A673 (cell line): ENCODE data around the gene U2AF1L4. TPM values are rescaled to one million over a fixed set of nuclear protein-coding genes. Genes with fewer than 3 reads are reported as not detected.

Source experiments
- BruUV-seq: library from RNA; stranded (reverse); fragments of 400-500 nt; replicated peaks from 2 replicates; lab custom pipeline; 2021; lab: Mats Ljungman, UMichigan
- CTCF ChIA-PET: fragments of 300-600 bp; sonication (Branson Sonifier 250); formaldehyde crosslinking; loops from one replicate; lab custom pipeline; 2022; ENCODE audit warnings: antibody characterized with exemption; lab: Charles Lee
- POLR2A ChIA-PET: fragments of 300-600 bp; sonication (Branson Sonifier 250); formaldehyde crosslinking; loops from one replicate; lab custom pipeline; 2022; ENCODE audit warnings: antibody characterized with exemption; ENCODE audit not compliant: low non-redundant PET; lab: Charles Lee
- DNase-seq: peaks from one replicate; pipeline ENCODE4 v3.0.0-alpha.2; 2015; ENCODE audit warnings: low spot score
- H3K27ac ChIP-seq: fragments of 200-600 bp; sonication (generic); 2 replicates; pipeline ENCODE4 v1.5.1; 2016; ENCODE audit warnings: mixed run types, low read depth, mild to moderate bottlenecking, mixed read lengths, antibody characterized with exemption, low read length; ENCODE audit not compliant: poor library complexity, severe bottlenecking
- H3K27me3 ChIP-seq: fragments of 200-600 bp; sonication (generic); replicated peaks from 2 replicates; pipeline ENCODE4 v1.6.1; 2017; ENCODE audit warnings: mixed run types, low read depth, mild to moderate bottlenecking, mixed read lengths, antibody characterized with exemption, low read length; ENCODE audit not compliant: insufficient read depth, poor library complexity
- H3K36me3 ChIP-seq: fragments of 200-600 bp; sonication (generic); 2 replicates; pipeline ENCODE4 v1.6.1; 2016; ENCODE audit warnings: mixed run types, mild to moderate bottlenecking, mixed read lengths, antibody characterized with exemption, low read length; ENCODE audit not compliant: insufficient read depth, poor library complexity, severe bottlenecking
- H3K4me1 ChIP-seq: fragments of 200-600 bp; sonication (generic); 2 replicates; pipeline ENCODE4 v1.6.1; 2017; ENCODE audit warnings: mixed run types, mild to moderate bottlenecking, mixed read lengths, antibody characterized with exemption, low read length; ENCODE audit not compliant: insufficient read depth, poor library complexity, severe bottlenecking
- H3K4me3 ChIP-seq: fragments of 200-600 bp; sonication (generic); 2 replicates; pipeline ENCODE4 v1.5.1; 2016; ENCODE audit warnings: low read depth, mixed run types, mild to moderate bottlenecking, mixed read lengths, low read length; ENCODE audit not compliant: poor library complexity, severe bottlenecking
- H3K9me3 ChIP-seq: fragments of 200-600 bp; sonication (generic); 2 replicates; pipeline ENCODE4 v1.6.1; 2016; ENCODE audit warnings: mixed run types, low read depth, mild to moderate bottlenecking, mixed read lengths, antibody characterized with exemption, low read length; ENCODE audit not compliant: poor library complexity, severe bottlenecking
- EZH2 ChIP-seq: fragments of 200-600 bp; sonication (generic); IDR thresholded peaks from 2 replicates; pipeline ENCODE4 v1.6.1; 2017; ENCODE audit warnings: borderline replicate concordance, low read depth, mild to moderate bottlenecking, mixed read lengths, antibody characterized with exemption, low read length; ENCODE audit not compliant: poor library complexity, severe bottlenecking
- intact Hi-C: fragments of 100-400 bp; cut with micrococcal nuclease; formaldehyde crosslinking; loops from one replicate; pipeline ENCODE4 v1.10.0; 2022; ENCODE audit not compliant: unreplicated experiment
- total RNA-seq: library from RNA; stranded (reverse); gene quantifications from 2 replicates; pipeline ENCODE4 v1.2.3, GENCODE V29; 2021
- TF ChIP-seq, protein P1 (sequence below): fragments of 300-800, 200-600 bp; sonication (generic); conservative IDR thresholded peaks from 2 replicates; pipeline ENCODE4 v1.5.1; 2017; ENCODE audit warnings: low read depth, mild to moderate bottlenecking, antibody characterized with exemption, low read length, moderate library complexity, mixed read lengths

U2AF1L4 gene
- total RNA-seq, 1 experiment from 2014 or later: 21.0 TPM

DNA sequence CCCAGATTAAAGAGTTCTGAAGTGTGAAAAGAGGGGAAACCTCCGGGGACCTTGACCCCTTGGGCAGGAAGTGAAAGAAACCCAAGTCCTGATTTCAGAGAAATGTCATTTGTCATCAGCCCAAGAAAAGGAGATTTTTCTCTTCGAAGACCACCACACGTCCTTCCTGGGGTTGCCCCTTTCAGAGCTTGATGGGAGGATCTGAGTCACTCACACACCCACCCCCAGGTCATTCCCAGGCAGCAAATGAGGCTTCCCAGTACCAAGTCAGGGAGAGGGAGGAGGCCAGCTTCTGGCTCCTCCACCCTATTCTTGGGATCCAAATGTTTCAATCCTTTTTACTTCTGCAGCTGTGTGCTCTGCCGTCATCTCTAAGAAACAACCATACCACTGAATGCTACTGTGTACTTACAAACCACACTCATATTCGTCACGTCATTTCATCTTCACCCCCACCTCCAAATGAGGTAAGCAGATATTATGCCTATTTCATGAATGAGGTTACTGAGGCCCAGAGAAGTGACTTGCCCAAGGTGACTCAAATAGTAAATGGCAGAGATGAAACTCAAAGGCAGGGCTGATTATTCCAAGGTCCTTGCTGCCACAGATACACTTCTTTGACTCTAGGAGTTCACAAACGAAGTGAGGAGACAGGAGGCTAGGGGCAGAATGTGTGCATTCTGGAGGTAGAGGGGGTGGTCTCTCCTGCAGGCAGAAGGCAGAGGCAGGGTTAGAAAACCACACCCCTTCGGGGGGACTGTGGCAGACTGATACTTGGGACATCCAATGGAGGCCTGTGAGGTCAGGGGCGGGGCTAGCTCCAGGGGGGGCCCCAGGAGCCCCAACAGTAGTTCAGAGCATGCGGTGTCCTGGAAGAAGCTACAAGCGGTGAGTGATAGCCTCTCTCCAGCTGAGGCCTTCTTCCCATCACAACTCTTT lies 32.4 kb downstream of the U2AF1L4 start:
- Histone ChIP-seq H3K9me3 (no peaks in the 10 kb centered on the region), H3K36me3 (no peaks in the 10 kb centered on the region), H3K27me3 (peaks cover 14% of the 10 kb centered on the region), H3K4me1 (peaks cover 5% of the 10 kb centered on the region), H3K4me3 (no peak overlapping the region), H3K27ac (no peak overlapping the region)
- no peak for TF ChIP-seq EZH2
- TF ChIP-seq, protein P1, sequence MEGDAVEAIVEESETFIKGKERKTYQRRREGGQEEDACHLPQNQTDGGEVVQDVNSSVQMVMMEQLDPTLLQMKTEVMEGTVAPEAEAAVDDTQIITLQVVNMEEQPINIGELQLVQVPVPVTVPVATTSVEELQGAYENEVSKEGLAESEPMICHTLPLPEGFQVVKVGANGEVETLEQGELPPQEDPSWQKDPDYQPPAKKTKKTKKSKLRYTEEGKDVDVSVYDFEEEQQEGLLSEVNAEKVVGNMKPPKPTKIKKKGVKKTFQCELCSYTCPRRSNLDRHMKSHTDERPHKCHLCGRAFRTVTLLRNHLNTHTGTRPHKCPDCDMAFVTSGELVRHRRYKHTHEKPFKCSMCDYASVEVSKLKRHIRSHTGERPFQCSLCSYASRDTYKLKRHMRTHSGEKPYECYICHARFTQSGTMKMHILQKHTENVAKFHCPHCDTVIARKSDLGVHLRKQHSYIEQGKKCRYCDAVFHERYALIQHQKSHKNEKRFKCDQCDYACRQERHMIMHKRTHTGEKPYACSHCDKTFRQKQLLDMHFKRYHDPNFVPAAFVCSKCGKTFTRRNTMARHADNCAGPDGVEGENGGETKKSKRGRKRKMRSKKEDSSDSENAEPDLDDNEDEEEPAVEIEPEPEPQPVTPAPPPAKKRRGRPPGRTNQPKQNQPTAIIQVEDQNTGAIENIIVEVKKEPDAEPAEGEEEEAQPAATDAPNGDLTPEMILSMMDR: no peak
- BruUV-seq: no TSS peak
- ChIA-PET POLR2A (no interaction called here), CTCF (no interaction called here)
- no peak for DNase-seq
- intact Hi-C loops: no loop called here

DNA sequence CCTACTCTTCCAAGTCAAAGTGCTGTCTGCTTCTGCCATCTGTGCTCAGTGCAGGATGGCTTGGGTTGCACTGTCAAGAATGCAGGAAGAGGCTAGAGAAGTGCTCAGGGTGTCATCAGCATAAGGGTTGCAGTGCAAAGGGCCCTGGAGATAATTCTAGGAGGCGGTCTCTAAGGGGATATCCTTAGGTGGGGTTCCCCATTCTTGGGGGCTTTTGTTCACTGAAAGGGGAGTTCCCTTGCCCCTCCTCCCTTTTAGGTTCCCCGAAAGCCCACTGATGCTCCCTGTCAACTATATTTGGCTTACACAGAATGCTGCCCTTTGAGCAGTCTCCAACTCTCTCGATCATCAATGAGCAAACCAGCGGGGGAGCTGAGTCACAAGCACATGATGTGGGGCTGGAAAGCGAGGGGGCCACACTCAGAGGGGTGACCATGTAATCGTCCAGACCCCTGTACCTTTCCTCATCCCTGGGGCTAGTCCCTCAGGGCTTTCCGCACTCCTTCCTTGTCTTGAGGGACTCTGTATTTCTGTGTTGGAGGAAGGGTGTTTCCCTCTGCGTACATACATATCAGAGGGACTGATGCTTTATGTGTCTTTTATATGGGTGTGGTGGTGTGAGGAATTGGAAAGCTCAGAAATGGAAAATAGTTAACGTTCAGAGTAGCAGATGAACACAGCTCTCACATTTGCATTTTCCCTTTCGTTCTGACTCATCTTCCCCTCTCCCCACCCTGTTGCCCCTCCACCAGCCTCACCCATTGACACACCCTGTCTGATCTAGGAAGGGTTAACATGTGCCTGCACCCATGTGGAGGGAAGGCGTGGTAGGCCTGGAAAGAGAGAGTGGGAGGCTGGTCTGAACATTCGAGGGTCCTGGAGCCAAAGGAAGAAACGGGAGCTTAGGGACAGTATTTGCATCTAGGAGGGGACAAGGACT lies 34.2 kb downstream of the U2AF1L4 start:
- CTCF ChIA-PET: no interaction called here
- POLR2A ChIA-PET: no interaction called here
- DNase-seq: no peak

DNA sequence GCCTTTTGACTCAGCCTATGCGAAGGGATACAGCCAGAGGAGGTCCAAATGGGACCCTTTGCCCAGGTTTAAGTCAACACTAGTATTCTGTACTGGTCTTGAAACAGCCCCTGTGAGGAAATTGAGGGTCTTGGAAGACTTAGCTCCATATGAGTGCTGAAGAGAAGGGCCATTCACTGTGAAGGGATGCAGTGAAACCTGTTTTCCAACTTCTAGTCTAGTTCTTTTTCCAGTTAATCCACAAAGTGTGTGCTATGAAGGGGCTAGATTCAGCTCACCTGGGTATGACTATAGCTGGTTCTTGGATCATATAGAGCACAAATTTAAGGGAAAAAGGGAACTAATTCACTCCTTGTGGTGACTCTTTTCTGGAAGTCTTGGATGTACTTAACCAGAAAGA lies 36.8 kb downstream of the U2AF1L4 start:
- no peak for DNase-seq
- CTCF ChIA-PET: no interaction called here
- intact Hi-C loops: no loop called here
- peaks cover 14% of the 10 kb centered on the region for H3K27me3 ChIP-seq
- no peaks in the 10 kb centered on the region for H3K4me1 ChIP-seq
- POLR2A ChIA-PET: no interaction called here
- H3K9me3 ChIP-seq: no peaks in the 10 kb centered on the region
- H3K27ac ChIP-seq: no peak overlapping the region
- no TSS peak for BruUV-seq
- TF ChIP-seq, protein P1: no peak
- no peak for TF ChIP-seq EZH2
- no peaks in the 10 kb centered on the region for H3K36me3 ChIP-seq
- no peak overlapping the region for H3K4me3 ChIP-seq

More for the DNA sequence above, 34.2 kb downstream of the U2AF1L4 start:
- H3K27ac ChIP-seq: no peak overlapping the region
- no TSS peak for BruUV-seq
- H3K9me3 ChIP-seq: no peaks in the 10 kb centered on the region
- H3K36me3 ChIP-seq: no peaks in the 10 kb centered on the region
- peaks cover 14% of the 10 kb centered on the region for H3K27me3 ChIP-seq
- intact Hi-C loops: no loop called here
- H3K4me1 ChIP-seq: no peaks in the 10 kb centered on the region
- no peak overlapping the region for H3K4me3 ChIP-seq
- TF ChIP-seq, protein P1: no peak
- no peak for TF ChIP-seq EZH2
